HepG2 (cell line): Measurements from ENCODE around the gene VAC14. TPM values are rescaled to one million over a fixed set of nuclear protein-coding genes. Genes with fewer than 3 reads are reported as not detected.

Experiments
- CBX5 ChIP-seq: sonication (generic); formaldehyde crosslinking; IDR thresholded peaks from 2 replicates; pipeline ENCODE4 v1.4.0; 2020; ENCODE audit warnings: missing genetic modification reagents, borderline replicate concordance
- CCDC6 ChIP-seq: sonication (generic); formaldehyde crosslinking; IDR thresholded peaks from 2 replicates; pipeline ENCODE4 v1.8.1; 2022; ENCODE audit warnings: mild to moderate bottlenecking, missing genetic modification reagents, moderate library complexity
- CHD4 ChIP-seq: fragments of 200-600 bp; sonication (generic); IDR thresholded peaks from 2 replicates; pipeline ENCODE4 v1.7.0; 2017; ENCODE audit warnings: mild to moderate bottlenecking, low read length, borderline replicate concordance
- EZH2 ChIP-seq: conservative IDR thresholded peaks from 2 replicates; pipeline ENCODE4 v1.6.1; 2012; ENCODE audit warnings: mild to moderate bottlenecking, low read depth, low read length, moderate library complexity
- FOXA3 ChIP-seq: IDR thresholded peaks from 2 replicates; pipeline ENCODE4 v1.6.1; 2016; ENCODE audit warnings: missing genetic modification reagents, missing compliant biosample characterization
- HOXA5 ChIP-seq: sonication (generic); formaldehyde crosslinking; IDR thresholded peaks from 2 replicates; pipeline ENCODE4 v1.4.0; 2020; ENCODE audit warnings: missing genetic modification reagents
- LBX2 ChIP-seq: sonication (generic); formaldehyde crosslinking; IDR thresholded peaks from 2 replicates; pipeline ENCODE4 v1.5.0; 2020; ENCODE audit warnings: missing genetic modification reagents, mild to moderate bottlenecking, borderline replicate concordance
- PREB ChIP-seq: sonication (generic); formaldehyde crosslinking; IDR thresholded peaks from 2 replicates; pipeline ENCODE4 v1.4.0; 2020; ENCODE audit warnings: missing genetic modification reagents
- RBM22 ChIP-seq: fragments of 200-400 bp; formaldehyde crosslinking; optimal IDR thresholded peaks from 2 replicates; pipeline ENCODE3; 2017; ENCODE audit warnings: mild to moderate bottlenecking, low read length, moderate library complexity
- REXO4 ChIP-seq: sonication (generic); formaldehyde crosslinking; IDR thresholded peaks from 2 replicates; pipeline ENCODE4 v1.8.0; 2022; ENCODE audit warnings: missing genetic modification reagents, mild to moderate bottlenecking, borderline replicate concordance
- RFX1 ChIP-seq: fragments of 450-650 bp; IDR thresholded peaks from 2 replicates; pipeline ENCODE4 v1.6.1; 2017
- RFX3 ChIP-seq: IDR thresholded peaks from 2 replicates; pipeline ENCODE4 v1.6.1; 2016; ENCODE audit warnings: missing biosample characterization, missing genetic modification reagents
- RXRA ChIP-seq: sonication (generic); formaldehyde crosslinking; IDR thresholded peaks from 2 replicates; pipeline ENCODE4 v1.5.1; 2020; ENCODE audit warnings: missing genetic modification reagents
- SOX6 ChIP-seq, 2 experiments: fragments of 450-650 bp in 1 of 2; sonication (generic) in 1 of 2; formaldehyde crosslinking in 1 of 2; IDR thresholded peaks; 2 replicates each; pipeline versions ENCODE4 v1.4.0 to v1.6.1; 2017 to 2020; ENCODE audit warnings: antibody characterized with exemption in 1 of 2, mild to moderate bottlenecking in 1 of 2, missing genetic modification reagents in 1 of 2
- ZEB1 ChIP-seq: IDR thresholded peaks from 2 replicates; pipeline ENCODE4 v1.6.1; 2012; ENCODE audit warnings: mild to moderate bottlenecking, low read depth, inconsistent platforms; ENCODE audit not compliant: insufficient replicate concordance
- ZNF142 ChIP-seq: sonication (generic); formaldehyde crosslinking; IDR thresholded peaks from 2 replicates; pipeline ENCODE4 v1.4.0; 2020; ENCODE audit warnings: missing genetic modification reagents
- ZNF280B ChIP-seq: sonication (generic); formaldehyde crosslinking; IDR thresholded peaks from 2 replicates; pipeline ENCODE4 v1.5.0; 2020; ENCODE audit warnings: missing genetic modification reagents, mild to moderate bottlenecking, borderline replicate concordance
- ZNF44 ChIP-seq: sonication (generic); formaldehyde crosslinking; IDR thresholded peaks from 2 replicates; pipeline ENCODE4 v1.5.1; 2020; ENCODE audit warnings: mild to moderate bottlenecking, missing genetic modification reagents
- ZNF530 ChIP-seq: sonication (generic); formaldehyde crosslinking; IDR thresholded peaks from 2 replicates; pipeline ENCODE4 v1.5.0; 2020; ENCODE audit warnings: low read depth, mild to moderate bottlenecking, missing genetic modification reagents
- ZNF619 ChIP-seq: sonication (generic); formaldehyde crosslinking; IDR thresholded peaks from 2 replicates; pipeline ENCODE4 v1.4.0; 2020; ENCODE audit warnings: mild to moderate bottlenecking, missing genetic modification reagents
- polyA plus RNA-seq, 8 experiments: library from polyadenylated mRNA; depleted of rRNA in 3 of 8; stranded (reverse) in 7 of 8; unstranded in 1 of 8; fragments of >200 nt; fragmentation: Illumina TruSeq in 4 of 8; extraction: Trizol in 4 of 8; gene quantifications; 2 replicates each; pipeline versions ENCODE4 v1.2.1 to v1.2.3, GENCODE V29; 2011 to 2016; ENCODE audit warnings: low read depth in 4 of 8, missing spikeins in 1 of 8, mixed read lengths in 1 of 8; ENCODE audit not compliant: insufficient read depth in 1 of 8
- total RNA-seq, 5 experiments: library from RNA; depleted of rRNA; stranded (reverse); fragments of >200 nt; fragmentation: Illumina TruSeq; extraction: Trizol; gene quantifications; 2 replicates each; pipeline ENCODE4 v1.2.3, GENCODE V29; 2016; ENCODE audit warnings: low read depth in 1 of 5

The VAC14 gene
- total and polyA plus RNA-seq, 2 of the 13 experiments (the other 11 are each of a cell fraction or from before 2014, with no cell fraction given): 23.5 to 24.6 TPM

- TF ChIP-seq ZNF142: peak; percentile 86
- no peak for TF ChIP-seq REXO4 (CRISPR knock-in tag)
- no peak for TF ChIP-seq RFX1
- TF ChIP-seq ZNF44 (CRISPR knock-in tag): no peak
- TF ChIP-seq ZEB1: no peak
- TF ChIP-seq LBX2 (CRISPR knock-in tag): no peak
- TF ChIP-seq ZNF530: no peak
- TF ChIP-seq SOX6 (IDR thresholded peaks at IDR 0.05): no peak
- TF ChIP-seq SOX6 (CRISPR knock-in tag; IDR thresholded peaks at IDR 0.05): no peak; the same call in 1 of the 2 replicates
- TF ChIP-seq RFX3: no peak
- TF ChIP-seq ZNF280B (CRISPR knock-in tag): no peak
- peak; percentile 8 for TF ChIP-seq RBM22
- TF ChIP-seq PREB: no peak
- TF ChIP-seq FOXA3: peak; percentile 51
- TF ChIP-seq CCDC6 (CRISPR knock-in tag): no peak; the same call in none of the 2 replicates
- no peak for TF ChIP-seq RXRA (CRISPR knock-in tag)
- no peak for TF ChIP-seq CHD4
- no peak for TF ChIP-seq ZNF619
- TF ChIP-seq HOXA5 (CRISPR knock-in tag): no peak; the same call in 1 of the 2 replicates
- TF ChIP-seq CBX5 (CRISPR knock-in tag): no peak
- TF ChIP-seq EZH2: no peak
These were observed 115.0 kb downstream of the VAC14 start, which contains the start of gene MTSS2 (continued) for GRCh38 chr16:70685938-70686375.
